HepG2 (cell line): ENCODE results near the gene LMNA. TPM values are rescaled to one million over a fixed set of nuclear protein-coding genes. Genes with fewer than 3 reads are reported as not detected.

Experiments
- JDP2 ChIP-seq: sonication (generic); formaldehyde crosslinking; IDR thresholded peaks from 2 replicates; pipeline ENCODE4 v1.8.1; 2022; ENCODE audit warnings: missing genetic modification reagents, borderline replicate concordance
- NCOR1 ChIP-seq: fragments of 200-600 bp; sonication (generic); IDR thresholded peaks from 2 replicates; pipeline ENCODE4 v1.7.0; 2017; ENCODE audit warnings: antibody characterized with exemption, low read length, borderline replicate concordance
- PPARG ChIP-seq: conservative IDR thresholded peaks from 2 replicates; pipeline ENCODE4 v1.6.1; 2016; ENCODE audit warnings: missing biosample characterization, missing genetic modification reagents
- RCOR2 ChIP-seq: IDR thresholded peaks from 2 replicates; pipeline ENCODE4 v1.6.1; 2016; ENCODE audit warnings: missing biosample characterization, missing genetic modification reagents
- TEAD2 ChIP-seq: sonication (generic); formaldehyde crosslinking; IDR thresholded peaks from 2 replicates; pipeline ENCODE4 v1.9.0; 2021; ENCODE audit warnings: missing genetic modification reagents
- ZBTB42 ChIP-seq: sonication (generic); formaldehyde crosslinking; IDR thresholded peaks from 2 replicates; pipeline ENCODE4 v1.5.0; 2020; ENCODE audit warnings: mild to moderate bottlenecking, missing genetic modification reagents
- ZBTB8A ChIP-seq: sonication (generic); formaldehyde crosslinking; IDR thresholded peaks from 2 replicates; pipeline ENCODE4 v1.4.0; 2020; ENCODE audit warnings: mild to moderate bottlenecking, low read depth, missing genetic modification reagents, borderline replicate concordance
- ZFP62 ChIP-seq: sonication (generic); formaldehyde crosslinking; IDR thresholded peaks from 2 replicates; pipeline ENCODE4 v1.4.0; 2020; ENCODE audit warnings: missing genetic modification reagents
- ZFP90 ChIP-seq: sonication (generic); formaldehyde crosslinking; IDR thresholded peaks from 2 replicates; pipeline ENCODE4 v1.8.0; 2022; ENCODE audit warnings: missing genetic modification reagents, mild to moderate bottlenecking, inconsistent platforms, borderline replicate concordance
- ZNF17 ChIP-seq: sonication (generic); formaldehyde crosslinking; IDR thresholded peaks from 2 replicates; pipeline ENCODE4 v1.5.0; 2020; ENCODE audit warnings: mild to moderate bottlenecking, missing genetic modification reagents
- ZNF207 ChIP-seq: fragments of 450-650 bp; IDR thresholded peaks from 2 replicates; pipeline ENCODE4 v1.6.1; 2016; ENCODE audit warnings: antibody characterized with exemption, borderline replicate concordance
- ZNF563 ChIP-seq: sonication (generic); formaldehyde crosslinking; IDR thresholded peaks from 2 replicates; pipeline ENCODE4 v1.8.0; 2022; ENCODE audit warnings: mild to moderate bottlenecking, moderate library complexity, missing genetic modification reagents
- polyA plus RNA-seq, 8 experiments: library from polyadenylated mRNA; depleted of rRNA in 3 of 8; stranded (reverse) in 7 of 8; unstranded in 1 of 8; fragments of >200 nt; fragmentation: Illumina TruSeq in 4 of 8; extraction: Trizol in 4 of 8; gene quantifications; 2 replicates each; pipeline versions ENCODE4 v1.2.1 to v1.2.3, GENCODE V29; 2011 to 2016; ENCODE audit warnings: low read depth in 4 of 8, missing spikeins in 1 of 8, mixed read lengths in 1 of 8; ENCODE audit not compliant: insufficient read depth in 1 of 8
- total RNA-seq, 5 experiments: library from RNA; depleted of rRNA; stranded (reverse); fragments of >200 nt; fragmentation: Illumina TruSeq; extraction: Trizol; gene quantifications; 2 replicates each; pipeline ENCODE4 v1.2.3, GENCODE V29; 2016; ENCODE audit warnings: low read depth in 1 of 5
- TF ChIP-seq, protein P1 (sequence below): sonication (generic); formaldehyde crosslinking; IDR thresholded peaks from 2 replicates; pipeline ENCODE4 v1.5.1; 2020; ENCODE audit warnings: missing genetic modification reagents, mild to moderate bottlenecking, borderline replicate concordance
- TF ChIP-seq, protein P2 (sequence below): sonication (generic); formaldehyde crosslinking; IDR thresholded peaks from 2 replicates; pipeline ENCODE4 v1.4.0; 2020; ENCODE audit warnings: mild to moderate bottlenecking, missing genetic modification reagents, borderline replicate concordance
- TF ChIP-seq, protein P3 (sequence below): sonication (generic); formaldehyde crosslinking; IDR thresholded peaks from 2 replicates; pipeline ENCODE4 v1.8.0; 2022; ENCODE audit warnings: low read depth, missing genetic modification reagents
- TF ChIP-seq, protein P4 (sequence below): IDR thresholded peaks from 2 replicates; pipeline ENCODE4 v1.6.1; 2016; ENCODE audit warnings: mild to moderate bottlenecking, missing biosample characterization, missing genetic modification reagents
- TF ChIP-seq, protein P5 (sequence below): sonication (generic); formaldehyde crosslinking; IDR thresholded peaks from 2 replicates; pipeline ENCODE4 v1.5.0; 2020; ENCODE audit warnings: missing genetic modification reagents

The LMNA gene
- total and polyA plus RNA-seq, 2 of the 13 experiments (the other 11 are each of a cell fraction or from before 2014, with no cell fraction given), result 107 to 225 TPM

DNA sequence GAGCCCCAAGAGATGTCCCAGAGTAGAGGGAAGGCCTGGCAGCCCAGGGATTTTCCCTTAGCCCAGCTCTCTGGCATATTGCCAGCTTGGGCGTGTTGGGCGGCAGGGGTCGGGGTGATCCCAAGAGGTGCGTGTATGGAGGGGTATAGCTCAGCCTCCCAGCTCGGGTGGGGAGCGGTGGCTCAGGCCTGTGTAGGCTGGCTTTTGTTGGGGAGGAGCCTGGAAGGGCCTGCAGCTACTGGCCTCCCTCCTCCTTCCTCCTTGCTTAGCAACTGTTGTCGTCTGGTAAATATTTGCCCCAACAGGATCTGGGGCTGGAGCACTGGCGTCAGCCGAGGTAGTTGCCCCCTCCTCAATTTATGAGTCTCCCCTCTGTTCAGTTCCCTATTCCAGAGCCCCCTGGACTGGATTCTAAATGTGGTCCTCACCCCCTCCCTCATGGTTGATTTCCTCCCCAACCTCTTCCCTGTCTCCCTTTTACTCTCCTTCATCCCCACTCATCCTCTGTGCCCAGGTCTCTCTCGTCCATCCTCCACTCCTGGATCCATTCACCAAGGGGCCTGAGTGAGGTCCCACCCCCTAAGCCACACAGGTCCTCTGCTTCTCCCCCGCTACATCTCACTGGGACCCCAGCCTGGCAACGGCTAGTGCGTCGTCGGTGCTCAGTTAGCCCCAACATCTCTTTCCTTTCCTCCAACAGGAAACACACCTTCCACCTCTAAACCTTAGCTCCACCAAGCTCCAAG is 10.3 kb upstream of the LMNA start (continued):
- TF ChIP-seq, protein P1, sequence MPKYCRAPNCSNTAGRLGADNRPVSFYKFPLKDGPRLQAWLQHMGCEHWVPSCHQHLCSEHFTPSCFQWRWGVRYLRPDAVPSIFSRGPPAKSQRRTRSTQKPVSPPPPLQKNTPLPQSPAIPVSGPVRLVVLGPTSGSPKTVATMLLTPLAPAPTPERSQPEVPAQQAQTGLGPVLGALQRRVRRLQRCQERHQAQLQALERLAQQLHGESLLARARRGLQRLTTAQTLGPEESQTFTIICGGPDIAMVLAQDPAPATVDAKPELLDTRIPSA (CRISPR knock-in tag), result no peak
- TF ChIP-seq ZNF207 (no peak), ZBTB42 (CRISPR knock-in tag) (no peak), RCOR2 (no peak), ZFP90 (CRISPR knock-in tag) (no peak), ZNF17 (CRISPR knock-in tag) (no peak), PPARG (CRISPR knock-in tag) (no peak), NCOR1 (no peak), ZFP62 (CRISPR knock-in tag) (no peak), ZBTB8A (CRISPR knock-in tag) (no peak), TEAD2 (CRISPR knock-in tag) (no peak), JDP2 (CRISPR knock-in tag) (no peak), ZNF563 (no peak)
- TF ChIP-seq, protein P2, sequence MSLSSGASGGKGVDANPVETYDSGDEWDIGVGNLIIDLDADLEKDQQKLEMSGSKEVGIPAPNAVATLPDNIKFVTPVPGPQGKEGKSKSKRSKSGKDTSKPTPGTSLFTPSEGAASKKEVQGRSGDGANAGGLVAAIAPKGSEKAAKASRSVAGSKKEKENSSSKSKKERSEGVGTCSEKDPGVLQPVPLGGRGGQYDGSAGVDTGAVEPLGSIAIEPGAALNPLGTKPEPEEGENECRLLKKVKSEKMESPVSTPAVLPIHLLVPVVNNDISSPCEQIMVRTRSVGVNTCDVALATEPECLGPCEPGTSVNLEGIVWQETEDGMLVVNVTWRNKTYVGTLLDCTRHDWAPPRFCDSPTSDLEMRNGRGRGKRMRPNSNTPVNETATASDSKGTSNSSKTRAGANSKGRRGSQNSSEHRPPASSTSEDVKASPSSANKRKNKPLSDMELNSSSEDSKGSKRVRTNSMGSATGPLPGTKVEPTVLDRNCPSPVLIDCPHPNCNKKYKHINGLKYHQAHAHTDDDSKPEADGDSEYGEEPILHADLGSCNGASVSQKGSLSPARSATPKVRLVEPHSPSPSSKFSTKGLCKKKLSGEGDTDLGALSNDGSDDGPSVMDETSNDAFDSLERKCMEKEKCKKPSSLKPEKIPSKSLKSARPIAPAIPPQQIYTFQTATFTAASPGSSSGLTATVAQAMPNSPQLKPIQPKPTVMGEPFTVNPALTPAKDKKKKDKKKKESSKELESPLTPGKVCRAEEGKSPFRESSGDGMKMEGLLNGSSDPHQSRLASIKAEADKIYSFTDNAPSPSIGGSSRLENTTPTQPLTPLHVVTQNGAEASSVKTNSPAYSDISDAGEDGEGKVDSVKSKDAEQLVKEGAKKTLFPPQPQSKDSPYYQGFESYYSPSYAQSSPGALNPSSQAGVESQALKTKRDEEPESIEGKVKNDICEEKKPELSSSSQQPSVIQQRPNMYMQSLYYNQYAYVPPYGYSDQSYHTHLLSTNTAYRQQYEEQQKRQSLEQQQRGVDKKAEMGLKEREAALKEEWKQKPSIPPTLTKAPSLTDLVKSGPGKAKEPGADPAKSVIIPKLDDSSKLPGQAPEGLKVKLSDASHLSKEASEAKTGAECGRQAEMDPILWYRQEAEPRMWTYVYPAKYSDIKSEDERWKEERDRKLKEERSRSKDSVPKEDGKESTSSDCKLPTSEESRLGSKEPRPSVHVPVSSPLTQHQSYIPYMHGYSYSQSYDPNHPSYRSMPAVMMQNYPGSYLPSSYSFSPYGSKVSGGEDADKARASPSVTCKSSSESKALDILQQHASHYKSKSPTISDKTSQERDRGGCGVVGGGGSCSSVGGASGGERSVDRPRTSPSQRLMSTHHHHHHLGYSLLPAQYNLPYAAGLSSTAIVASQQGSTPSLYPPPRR (CRISPR knock-in tag), result no peak
- TF ChIP-seq, protein P3, sequence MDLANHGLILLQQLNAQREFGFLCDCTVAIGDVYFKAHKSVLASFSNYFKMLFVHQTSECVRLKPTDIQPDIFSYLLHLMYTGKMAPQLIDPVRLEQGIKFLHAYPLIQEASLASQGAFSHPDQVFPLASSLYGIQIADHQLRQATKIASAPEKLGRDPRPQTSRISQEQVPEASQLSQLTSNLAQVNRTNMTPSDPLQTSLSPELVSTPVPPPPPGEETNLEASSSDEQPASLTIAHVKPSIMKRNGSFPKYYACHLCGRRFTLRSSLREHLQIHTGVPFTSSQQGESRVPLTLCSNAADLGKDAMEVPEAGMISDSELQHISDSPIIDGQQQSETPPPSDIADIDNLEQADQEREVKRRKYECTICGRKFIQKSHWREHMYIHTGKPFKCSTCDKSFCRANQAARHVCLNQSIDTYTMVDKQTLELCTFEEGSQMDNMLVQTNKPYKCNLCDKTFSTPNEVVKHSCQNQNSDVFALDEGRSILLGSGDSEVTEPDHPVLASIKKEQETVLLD, result 0 out of 2 replicates have a peak, but pooled peaks have one; percentile 7
- TF ChIP-seq, protein P4, sequence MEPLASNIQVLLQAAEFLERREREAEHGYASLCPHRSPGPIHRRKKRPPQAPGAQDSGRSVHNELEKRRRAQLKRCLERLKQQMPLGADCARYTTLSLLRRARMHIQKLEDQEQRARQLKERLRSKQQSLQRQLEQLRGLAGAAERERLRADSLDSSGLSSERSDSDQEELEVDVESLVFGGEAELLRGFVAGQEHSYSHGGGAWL (CRISPR knock-in tag), result no peak
- TF ChIP-seq, protein P5, sequence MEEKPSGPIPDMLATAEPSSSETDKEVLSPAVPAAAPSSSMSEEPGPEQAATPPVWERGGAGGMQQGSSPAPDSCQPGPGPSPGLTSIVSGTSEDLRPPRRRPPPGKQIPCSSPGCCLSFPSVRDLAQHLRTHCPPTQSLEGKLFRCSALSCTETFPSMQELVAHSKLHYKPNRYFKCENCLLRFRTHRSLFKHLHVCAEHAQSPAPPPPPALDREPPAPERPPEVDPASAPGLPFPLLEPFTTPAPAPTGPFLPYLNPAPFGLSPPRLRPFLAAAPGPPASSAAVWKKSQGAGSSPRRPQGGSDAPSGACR (CRISPR knock-in tag), result no peak
